ENCODE results near the gene ANO9.

DNA sequence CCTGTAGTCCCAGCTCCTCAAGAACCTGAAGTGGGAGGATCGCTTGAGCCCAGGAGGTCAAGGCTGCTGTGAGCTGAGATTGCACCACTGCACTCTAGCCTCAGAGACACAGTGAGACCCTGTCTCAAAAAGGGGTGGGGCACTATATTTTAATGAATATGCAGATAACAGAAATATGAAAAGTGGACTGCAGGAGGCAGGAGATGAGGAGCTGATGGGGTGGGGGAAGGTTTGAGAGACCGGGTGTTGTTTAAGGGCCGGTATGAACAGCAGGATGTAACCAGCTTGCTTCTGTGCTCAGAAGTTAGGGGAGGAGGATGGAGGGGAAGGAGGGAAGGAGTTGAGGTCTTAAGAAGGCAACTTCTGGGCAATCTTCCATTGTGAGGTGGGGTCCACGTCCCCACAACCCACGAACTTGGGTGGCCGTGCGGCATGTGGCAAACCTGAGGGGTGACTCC, 73.8 kb downstream of the ANO9 start:
- TF ChIP-seq EZH2phosphoT487 (IDR thresholded peaks at IDR 0.05; ENCODE audit: insufficient read depth, low read depth) (no peak), EZH2 (IDR thresholded peaks at IDR 0.05; ENCODE audit: insufficient read depth, poor library complexity, severe bottlenecking) (peak; percentile 13)
